Pons (tissue), 1 donor: ENCODE results near the gene ACAD9.
A peak's percentile ranks its signal among the peaks of the same experiment; 100 is the strongest.
"Not testable (repeated sequence)": the region's sequence is repeated elsewhere in the genome, so short reads cannot be mapped to it uniquely, and the experiment has no call there.

Experiments
- DNase-seq: peaks from one replicate; pipeline ENCODE4 v3.0.0-alpha.2; 2016; ENCODE audit warnings: low spot score

ACAD9 gene

DNA sequence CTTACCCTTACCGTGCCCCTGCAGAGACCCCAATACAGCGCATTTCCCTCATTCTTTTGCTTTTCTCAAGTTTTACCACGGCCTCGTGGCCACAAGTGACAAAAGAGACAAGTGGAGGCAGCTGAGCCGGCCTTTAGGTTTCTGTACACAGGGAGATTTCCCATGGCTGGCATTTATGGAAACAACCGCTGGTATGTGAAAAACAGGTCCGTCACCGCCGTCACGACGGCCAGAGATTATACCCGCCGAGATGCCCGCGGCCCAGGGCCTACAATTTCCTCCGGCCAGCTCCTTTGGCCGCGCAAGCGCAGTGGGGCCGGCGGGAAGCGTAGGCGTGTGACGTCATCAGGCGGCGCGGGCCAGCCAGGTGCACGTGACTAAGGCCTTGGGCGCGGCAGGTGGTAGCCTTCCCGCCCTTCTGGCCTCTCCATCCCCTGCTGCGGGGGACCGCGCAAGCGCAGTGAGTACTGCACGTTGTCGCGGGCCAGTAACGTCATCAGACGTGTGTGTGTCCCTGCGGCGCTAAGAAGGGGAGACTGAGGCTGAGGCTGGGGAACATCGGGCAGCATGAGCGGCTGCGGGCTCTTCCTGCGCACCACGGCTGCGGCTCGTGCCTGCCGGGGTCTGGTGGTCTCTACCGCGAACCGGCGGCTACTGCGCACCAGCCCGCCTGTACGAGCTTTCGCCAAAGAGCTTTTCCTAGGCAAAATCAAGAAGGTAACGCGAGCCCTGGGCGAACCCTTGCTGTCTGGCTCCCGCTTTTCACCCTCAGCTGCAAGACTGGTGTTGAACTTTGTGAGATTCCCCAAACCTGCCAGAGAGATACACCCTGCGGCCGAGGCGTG, at the start of gene ACAD9:
Gene ACAD9 (plus strand): TSS at position 496 of the 845 bp plus-strand sequence. CDS start 72 bp downstream, at position 568.
- DNase-seq = peak; percentile 98

DNA sequence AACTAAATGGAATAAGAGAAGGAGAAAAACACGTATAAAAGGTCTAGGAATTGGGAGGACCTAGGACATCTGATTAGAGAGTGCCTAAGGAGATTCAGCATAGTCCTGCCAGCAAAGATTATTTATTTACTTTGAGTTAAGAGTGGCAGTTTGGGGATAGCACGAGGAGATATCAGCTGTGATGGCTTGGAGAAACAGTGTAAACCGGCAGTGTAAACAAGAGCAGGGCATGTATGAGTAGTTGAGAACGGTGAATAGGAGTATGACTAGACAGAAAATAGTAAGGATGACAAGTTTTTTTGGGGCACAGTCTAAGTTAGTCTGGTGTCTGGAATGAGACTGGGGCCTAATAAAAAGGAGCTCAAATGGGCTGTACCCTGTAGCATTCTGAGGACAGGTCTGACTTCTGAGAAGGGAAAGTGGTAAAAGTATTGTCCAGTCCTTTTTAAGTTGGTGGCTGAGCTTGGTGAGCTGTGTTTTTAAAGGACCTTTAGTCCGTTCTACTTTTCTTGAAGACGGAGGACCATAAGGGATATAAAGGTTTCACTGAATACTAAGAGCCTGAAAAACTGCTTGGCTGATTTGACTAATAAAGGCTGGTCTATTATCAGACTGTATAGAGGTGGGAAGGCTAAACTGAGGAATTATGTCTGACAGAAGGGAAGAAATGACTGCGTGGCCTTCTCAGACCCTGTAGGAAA, 49.3 kb upstream of the ACAD9 start:
- not testable (repeated sequence) for DNase-seq

DNA sequence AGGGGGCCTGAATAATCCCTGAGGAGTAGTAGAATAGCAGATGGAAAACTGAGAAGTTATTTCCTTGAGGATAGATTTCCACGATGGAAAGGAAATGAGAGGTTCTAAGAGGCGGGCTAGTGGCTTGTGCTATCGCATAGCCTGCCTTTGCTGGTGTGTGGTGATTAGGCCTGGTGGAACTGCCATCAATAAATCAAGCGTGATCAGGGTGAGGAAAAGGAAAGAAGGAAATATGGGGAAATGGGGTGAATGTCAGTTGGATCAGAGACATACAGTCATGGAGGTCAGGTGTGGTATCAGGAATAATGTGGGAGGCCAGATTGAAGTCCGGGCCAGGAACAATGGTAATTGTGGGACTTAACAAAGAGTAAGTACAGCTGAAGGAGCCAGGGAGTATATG, 48.7 kb upstream of the ACAD9 start:
- not testable (repeated sequence) for DNase-seq

DNA sequence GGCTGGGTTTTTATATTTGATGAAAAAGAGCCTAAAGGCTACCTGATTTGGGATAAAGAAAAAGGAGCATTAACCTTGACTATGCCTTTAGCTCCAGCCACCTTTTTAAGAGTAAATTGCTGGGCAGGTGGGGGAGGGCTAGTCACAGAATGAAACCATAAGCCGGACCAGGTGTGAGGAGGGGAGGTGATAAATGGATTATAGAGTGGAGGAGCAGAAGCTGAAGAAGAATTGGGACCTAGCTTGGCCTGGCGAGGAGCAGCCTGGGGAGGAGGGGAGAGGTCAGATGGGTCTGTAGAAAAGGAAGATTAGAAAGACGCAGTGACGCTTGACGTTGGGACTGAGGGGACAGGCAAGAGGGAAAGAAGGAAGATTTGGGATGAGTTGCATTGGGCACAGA, 46.4 kb upstream of the ACAD9 start:
- DNase-seq = not testable (repeated sequence)

DNA sequence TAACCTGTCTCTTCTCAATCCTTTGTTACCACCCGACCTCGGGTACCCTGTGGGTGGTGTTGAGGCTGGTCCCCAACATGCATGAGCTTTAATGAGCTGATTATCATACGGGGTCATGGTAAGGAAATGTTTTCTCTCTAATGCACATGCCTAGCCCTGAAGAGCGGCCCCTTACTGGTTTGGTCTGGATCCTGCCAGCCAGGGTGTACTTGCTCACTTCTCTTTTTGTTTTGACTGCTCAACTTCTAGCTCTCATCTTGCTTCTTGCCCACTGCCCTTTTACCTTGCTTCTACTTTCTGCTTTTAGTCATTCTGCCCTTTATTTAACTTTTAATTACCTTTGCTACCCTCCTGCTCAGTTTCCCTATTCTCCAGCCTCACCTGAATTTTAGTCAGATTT, 44.3 kb upstream of the ACAD9 start:
- no peak for DNase-seq

DNA sequence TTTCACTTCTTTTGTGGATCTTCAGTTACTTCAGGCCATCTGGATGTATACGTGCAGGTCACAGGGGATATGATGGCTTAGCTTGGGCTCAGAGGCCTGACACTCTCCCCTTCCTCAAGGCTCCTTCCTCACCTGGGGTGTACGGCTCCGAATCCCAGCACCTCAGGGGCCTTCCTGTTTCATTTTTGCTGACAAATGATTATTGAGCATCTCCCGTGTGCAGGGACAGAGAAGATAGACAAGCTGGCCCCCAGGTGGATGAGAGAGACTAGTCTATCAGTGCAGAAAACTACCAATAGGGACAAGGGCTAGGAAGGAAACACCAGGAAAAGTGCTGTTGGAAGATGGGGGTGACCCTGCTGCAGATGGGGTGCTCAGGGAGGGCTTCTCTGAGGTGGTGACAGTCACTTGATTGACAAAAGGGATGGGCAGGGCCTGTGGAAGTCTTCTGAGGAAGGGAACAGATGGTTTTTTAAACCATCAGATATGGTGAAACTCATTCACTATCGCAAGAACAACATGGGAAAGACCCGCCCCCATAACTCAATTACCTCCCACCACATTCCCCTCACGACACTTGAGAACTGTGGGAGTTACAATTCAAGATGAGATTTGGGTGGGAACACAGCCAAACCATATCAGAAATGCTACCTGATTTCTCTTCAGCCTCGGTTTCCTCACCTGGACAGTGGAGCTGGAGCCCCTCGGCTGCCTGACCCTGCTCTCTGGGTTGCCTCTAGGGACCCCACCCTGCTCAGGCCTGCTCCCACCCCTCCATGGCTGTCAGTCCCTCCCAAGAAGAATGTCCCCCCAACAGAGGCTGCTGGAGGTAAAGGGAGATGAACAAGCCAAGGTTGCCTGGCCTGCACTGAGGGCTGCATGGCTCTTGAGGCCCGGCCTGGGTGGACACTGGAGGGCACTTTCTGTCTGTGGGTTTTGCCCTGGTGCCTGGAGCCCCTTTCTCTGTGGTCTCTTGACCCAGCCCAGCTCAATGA, 37.2 kb upstream of the ACAD9 start:
- DNase-seq = no peak

DNA sequence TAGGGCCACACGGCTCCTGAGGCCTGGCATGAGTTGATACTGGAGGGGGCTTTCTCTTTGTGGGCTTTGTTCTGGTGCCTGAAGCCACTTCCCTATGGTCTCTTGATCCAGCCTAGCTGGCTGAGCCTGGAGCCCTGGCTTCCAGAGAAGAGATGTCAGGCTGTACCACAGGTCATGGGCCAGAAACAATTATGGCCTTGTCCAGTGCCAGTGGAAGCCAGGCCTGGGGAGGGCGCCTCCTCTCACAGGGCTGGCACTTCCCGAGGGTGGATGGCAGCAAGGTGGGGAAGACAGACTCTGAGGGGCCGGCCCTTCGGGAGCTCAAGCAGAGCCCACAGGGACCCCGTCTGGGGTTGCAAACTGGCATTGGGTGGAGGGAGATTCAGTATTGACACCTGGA, 34.9 kb upstream of the ACAD9 start:
- DNase-seq = peak; percentile 51

DNA sequence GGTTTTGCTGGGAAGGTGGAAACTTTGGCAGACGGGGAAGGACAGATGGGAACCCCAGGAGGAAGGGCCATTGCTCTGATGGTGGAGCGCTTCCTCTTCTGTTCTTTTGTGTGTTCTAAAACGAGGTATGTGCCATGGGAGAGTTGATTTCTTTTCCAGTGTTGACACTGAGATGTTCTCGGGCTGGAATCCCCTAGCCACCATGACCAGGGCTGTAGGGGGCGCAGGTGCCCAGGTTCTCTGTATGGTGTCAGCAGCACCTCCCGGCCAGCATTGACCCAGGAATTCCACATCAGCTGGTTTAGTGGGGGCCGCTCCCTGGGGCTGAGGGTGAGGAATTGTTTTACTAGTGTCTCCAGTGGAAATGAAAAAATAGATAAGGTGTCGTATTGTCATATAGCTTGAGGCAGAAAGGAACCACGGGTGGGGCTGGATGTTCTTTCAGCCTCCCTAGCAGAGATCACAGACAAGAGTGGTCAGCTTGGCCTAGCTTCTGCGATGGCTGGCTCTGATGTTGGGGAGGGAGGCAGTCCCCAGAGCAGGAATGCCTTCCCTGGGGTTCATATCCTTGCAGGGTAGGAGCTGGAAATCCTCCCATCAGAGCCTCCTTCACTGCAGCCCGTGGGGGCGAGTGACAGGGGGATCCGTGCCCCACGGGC, 34.2 kb upstream of the ACAD9 start:
- no peak for DNase-seq

DNA sequence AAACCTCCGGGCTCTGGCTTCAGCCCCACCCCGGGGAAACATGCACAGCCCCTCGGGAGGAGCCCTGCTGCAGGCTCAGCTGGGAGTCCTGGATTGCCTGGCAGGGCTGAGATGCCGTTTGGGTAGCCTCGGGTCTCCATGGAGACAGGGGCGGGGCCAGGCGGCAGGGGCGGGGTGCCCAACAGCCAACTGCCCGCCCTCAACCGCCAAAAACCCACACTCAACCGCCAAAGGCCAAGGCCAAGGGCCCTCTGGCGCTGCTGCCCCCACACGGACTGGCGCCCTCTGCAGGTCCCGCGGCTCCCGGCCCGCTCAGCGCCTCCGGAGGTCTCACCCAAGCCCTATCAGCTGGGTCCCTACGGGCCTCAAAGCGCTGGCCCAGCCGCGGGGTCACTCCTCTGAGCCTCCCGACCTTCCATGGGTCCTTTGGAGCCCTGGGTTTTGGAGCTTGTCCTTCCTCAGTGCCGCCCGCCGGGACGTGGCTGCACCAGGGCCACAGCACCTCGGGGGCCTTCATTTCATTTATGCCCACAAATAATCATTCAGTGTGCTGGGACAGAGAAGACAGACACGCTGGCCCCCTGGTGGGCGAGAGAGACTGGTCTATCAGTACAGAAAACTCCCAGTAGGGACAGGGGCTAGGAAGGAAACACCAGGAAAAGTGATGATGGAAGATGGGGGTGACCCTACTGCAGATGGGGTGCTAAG, 33.5 kb upstream of the ACAD9 start:
- DNase-seq = peak; percentile 58

DNA sequence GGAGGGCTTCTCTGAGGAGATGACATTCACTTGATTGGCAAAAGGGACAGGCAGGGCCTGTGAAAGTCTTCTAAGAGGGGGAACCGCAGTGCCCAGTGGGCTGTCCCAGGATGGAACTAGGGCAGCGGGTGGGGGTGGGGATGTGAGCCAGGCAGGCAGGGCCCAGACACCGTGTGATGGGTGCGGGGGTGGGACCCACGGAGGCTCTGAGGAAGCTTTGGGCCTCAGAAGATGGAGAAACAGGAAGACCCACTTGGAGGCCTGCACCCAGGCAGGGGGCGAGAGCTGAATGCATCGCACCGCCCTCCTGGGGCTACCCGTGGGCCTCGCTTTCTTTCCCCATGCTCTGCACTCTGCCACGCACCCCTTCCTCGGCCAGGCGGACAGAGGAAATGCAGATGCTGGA, 32.9 kb upstream of the ACAD9 start:
- DNase-seq = no peak

DNA sequence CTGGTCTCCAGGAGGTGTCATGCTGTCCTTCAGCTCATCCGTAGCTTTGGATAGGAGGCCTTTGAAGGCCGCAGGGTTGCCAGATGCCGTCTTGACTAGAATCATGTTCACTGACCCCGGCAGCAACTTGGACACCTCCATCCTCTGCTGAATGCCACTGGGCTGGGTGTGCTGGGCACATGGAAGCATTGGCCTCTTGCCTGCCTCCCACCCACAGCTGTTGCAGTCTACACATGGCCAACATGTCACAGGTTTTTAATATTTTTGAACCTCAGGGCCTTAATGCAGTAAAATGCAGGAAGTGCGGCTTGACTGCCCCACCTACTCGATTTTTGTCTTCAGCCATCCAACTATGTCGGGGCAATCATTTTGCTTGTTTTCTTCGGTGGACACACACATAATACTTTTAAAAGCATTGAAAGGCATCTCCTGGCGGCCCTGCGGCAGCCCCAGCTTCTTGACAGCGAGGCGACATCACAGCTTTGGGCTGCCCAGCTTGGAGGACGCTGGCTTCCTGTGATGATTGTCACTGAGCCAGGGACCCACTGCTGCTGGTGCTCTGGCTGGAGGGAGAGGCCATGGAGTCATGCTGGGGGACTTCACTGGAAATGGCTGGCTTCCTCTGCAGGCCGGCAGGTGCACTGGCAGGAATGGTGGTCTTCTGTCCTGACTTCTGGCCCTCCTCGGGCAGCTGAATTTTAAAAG, 31.6 kb upstream of the ACAD9 start:
- no peak for DNase-seq

DNA sequence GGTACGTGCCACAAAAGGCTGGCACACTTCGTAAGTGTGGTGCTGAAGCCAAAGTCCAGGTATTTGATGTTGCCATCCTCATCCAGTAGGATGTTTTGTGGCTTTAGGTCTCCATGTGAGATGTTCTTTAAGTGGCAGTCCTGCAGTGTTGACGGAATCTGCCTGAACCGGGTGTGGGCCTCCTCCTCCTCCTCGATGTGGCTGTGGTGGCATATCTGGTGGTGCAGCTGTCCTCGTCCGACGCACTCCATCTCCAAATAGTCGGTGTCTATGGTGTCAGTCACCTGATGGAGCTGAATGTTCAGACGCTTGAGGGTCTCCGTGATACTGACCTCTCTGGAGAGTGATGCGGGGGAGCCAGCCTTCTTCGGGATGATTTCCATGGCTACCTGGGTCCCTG, 30.5 kb upstream of the ACAD9 start:
- DNase-seq = no peak

DNA sequence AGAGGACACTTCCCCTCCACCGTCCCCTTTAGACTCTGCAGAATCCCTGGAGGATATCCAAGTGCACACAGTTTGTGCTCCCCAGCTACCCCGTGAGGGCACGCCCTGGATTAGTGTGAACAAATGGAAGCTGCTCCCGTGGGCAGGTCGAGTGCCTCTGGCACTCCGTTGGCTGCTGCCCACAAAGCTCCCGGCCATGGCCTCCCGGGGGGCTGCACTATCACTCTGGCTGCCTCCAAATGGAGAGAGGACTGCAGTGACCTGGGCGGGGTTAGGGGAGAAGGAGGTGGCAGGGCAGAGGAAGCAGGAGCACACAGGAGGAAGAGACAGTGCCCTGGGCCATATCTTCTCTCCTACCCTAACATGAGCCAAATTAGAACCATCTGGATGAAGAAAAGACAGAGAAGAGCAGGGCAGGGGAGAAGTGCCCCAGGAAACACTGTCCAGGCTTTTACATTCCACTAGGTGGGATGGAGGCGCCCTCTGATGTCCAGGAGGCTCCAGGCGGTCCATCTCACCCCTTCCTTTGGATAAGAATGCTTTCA, 29.4 kb upstream of the ACAD9 start:
- DNase-seq = no peak

DNA sequence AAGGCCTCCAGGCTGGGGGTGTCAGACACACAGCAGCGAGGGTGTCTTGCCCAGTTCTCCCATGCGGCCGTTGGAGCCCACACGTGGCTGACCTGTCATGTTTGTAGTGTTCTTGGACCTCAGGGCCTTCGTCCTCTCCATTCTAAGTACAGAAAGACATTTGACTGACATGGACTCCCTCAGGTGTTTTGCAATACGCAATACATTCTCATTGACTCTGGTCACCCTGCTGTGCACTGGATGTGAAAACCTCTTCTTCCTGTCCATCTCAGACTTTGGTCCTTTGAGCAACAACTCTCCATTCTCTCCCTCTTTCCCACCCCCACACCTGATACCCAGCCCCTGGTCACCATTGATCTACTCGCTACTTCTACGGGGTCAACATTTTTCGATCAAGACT, 28.9 kb upstream of the ACAD9 start:
- DNase-seq = no peak

DNA sequence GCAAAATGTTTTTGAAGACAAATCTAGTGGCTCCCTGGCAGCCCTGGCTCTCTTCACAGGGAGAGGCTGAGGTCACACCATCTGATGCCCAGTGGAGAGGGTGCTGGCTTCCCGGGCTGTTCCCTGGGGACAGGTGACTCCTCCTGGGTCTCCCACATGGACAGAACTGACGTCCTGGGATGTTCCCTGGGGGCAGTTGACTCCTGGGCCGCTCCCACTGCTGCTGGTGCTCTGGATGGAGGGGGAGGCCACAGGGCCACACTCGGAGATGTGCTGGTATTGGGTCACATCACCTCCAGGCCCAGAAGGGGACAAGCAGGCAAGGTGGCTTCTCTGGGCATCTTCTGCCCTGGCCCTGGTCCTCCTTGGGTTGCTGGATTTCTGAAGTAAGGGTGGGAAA, 27.8 kb upstream of the ACAD9 start:
- no peak for DNase-seq

DNA sequence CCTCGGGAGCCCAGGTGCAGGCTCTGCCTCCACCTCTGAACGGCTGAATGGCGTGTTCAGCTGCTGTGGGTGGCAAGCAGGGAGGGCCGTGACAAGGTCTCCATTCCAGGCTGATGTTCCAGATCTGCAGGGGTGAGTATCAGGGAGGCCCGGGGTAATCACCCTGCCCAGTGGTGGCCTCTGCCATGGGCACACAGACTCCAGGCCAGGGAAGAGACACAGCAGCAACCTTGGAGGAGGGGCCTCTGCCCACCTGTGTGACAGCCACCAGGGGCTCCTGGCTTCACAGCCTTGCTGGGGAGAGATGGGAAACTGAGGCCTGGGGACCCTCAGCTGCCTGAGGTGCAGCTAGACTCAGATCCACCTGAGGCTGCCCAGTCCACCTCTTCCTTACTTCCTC, 25.6 kb upstream of the ACAD9 start:
- DNase-seq = no peak

DNA sequence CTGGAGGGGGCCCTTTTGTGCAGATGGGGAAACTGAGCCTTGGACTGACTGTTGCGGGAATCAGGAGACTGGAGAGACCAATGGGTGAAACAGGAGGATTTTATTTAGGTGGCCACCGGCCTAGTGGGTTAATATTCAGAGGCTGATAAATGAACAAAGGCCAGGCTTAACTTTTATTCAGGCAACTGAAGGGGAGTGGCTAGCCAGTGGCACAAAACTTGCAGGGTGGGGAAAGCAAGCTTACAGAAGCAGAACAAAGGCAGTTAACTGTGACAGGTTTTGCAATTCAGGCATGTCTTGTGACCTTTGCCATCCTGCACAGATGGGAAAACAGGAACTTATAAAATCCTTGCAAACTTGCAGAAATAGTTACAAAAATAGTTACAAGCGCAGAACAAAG, 24.9 kb upstream of the ACAD9 start:
- no peak for DNase-seq

DNA sequence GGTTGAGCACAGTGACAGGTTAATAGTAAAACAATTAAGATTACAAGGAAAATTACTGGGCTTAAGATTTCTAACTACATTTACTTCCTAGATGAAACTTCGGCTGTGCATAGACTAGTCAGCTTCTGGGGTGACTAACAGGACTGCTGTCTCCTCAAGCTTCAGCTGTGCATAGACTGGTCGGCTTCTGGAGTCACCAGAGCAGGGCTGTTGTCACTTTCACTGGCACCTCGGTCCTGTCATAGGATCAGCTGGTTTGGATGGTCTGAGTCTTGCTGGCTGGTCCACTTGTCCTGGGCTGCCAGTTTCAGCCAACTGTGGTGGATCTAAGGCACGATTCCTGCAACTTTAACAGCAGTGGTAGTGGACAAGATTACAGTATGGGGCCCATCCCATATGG, 23.9 kb upstream of the ACAD9 start:
- no peak for DNase-seq

DNA sequence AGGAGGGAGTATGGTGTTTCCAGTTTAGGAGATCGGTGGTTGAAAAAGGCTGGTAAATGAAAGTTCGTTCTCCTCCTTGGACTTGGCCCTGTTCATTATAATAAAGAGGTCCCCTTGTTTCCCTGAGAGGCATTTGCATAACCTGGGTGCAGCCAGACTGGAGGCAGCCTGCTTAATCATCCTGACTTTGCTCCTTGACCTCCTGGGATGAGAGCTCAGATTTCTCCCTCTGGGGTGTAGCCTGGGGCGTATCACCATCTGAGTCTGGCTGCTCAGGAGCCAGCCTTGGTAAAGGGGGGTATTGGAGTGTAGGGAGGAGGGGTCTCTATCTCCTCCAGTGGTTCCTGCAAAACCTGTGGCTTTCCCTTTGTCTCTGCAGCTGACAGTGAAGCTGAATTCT, 21.3 kb upstream of the ACAD9 start:
- no peak for DNase-seq

DNA sequence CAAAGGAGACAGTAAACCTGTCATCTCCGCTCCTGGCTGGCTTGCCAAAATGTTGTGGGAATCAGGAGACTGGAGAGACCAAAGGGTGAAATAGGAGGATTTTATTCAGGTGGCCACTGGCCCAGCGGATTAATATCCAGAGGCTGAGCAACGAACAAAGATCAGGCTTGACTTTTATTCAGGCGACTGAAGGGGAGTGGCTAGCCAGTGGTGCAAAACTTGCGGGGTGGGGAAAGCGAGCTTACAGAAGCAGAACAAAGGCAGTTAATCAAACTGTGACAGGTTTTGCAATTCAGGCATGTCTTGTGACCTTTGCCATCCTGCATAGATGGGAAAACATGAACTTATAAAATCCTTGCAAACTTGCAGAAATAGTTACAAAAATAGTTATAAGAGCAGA, 19.8 kb upstream of the ACAD9 start:
- DNase-seq = no peak
